ENCODE results near the gene LAMC2.

DNA sequence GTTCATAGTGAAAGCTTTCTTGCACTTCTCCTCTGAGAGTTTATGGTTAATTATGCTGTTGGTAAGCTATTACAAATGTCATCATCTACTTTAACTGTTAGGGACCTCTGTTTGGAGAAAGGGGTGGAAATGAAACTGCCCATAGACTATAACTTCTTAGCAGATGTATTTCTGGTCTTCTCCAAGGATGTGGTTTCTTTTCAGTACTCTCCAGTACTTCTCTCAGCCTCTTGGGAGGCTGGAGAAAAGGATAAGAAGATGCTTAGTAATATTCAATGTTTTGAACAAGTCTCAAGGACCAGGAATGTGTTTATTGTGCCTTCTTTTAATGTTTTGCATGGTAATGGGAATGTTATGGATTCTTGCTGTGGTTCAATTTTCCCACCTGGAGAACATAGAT is 60.4 kb downstream of the LAMC2 start:
- TF ChIP-seq, protein P1, sequence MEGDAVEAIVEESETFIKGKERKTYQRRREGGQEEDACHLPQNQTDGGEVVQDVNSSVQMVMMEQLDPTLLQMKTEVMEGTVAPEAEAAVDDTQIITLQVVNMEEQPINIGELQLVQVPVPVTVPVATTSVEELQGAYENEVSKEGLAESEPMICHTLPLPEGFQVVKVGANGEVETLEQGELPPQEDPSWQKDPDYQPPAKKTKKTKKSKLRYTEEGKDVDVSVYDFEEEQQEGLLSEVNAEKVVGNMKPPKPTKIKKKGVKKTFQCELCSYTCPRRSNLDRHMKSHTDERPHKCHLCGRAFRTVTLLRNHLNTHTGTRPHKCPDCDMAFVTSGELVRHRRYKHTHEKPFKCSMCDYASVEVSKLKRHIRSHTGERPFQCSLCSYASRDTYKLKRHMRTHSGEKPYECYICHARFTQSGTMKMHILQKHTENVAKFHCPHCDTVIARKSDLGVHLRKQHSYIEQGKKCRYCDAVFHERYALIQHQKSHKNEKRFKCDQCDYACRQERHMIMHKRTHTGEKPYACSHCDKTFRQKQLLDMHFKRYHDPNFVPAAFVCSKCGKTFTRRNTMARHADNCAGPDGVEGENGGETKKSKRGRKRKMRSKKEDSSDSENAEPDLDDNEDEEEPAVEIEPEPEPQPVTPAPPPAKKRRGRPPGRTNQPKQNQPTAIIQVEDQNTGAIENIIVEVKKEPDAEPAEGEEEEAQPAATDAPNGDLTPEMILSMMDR (IDR thresholded peaks at IDR 0.05; ENCODE audit: borderline replicate concordance, extremely low read depth, low read length, poor library complexity, severe bottlenecking): no peak
- TF ChIP-seq EZH2 (IDR thresholded peaks at IDR 0.05; ENCODE audit: borderline replicate concordance, low read depth, low read length, severe bottlenecking): no peak
